ENCODE data around the gene SLC25A1. TPM values are rescaled to one million over a fixed set of nuclear protein-coding genes. Genes with fewer than 3 reads are reported as not detected.

Gene SLC25A1
- total and polyA plus RNA-seq, 2 experiments from 2014 or later, result 141 to 242 TPM

GRCh38 chr22:19183216-19183615, 4.7 kb upstream of the SLC25A1 start:
- peaks cover 4% of the 10 kb centered on the region; the same call in 1 of the 2 replicates for H3F3A ChIP-seq (replicated peaks; ENCODE audit: low read depth)
- no peak overlapping the region for H3K4me3 Mint-ChIP-seq
- no peaks in the 10 kb centered on the region for H3K79me2 ChIP-seq (replicated peaks; ENCODE audit: insufficient read depth)
- H3K27me3 Mint-ChIP-seq (ENCODE audit: insufficient read depth, low read depth, poor library complexity), result peaks cover 10% of the 10 kb centered on the region
- no peak for ATAC-seq
- no peak for DNase-seq (ENCODE audit: low spot score)
- no peak overlapping the region for H3K4me3 ChIP-seq
- H3K9me3 Mint-ChIP-seq, result no peaks in the 10 kb centered on the region; the same call in 2 of the 3 replicates
- no peak for TF ChIP-seq POLR2AphosphoS5 (IDR thresholded peaks at IDR 0.05; ENCODE audit: low read depth)
- H3K27ac Mint-ChIP-seq, result no peak overlapping the region
- H3K36me3 ChIP-seq (ENCODE audit: insufficient read depth), result no peaks in the 10 kb centered on the region
- no peaks in the 10 kb centered on the region for H4K20me1 ChIP-seq (replicated peaks; ENCODE audit: insufficient read depth)
- no peaks in the 10 kb centered on the region for H3K9me2 ChIP-seq (ENCODE audit: insufficient read depth)
- H2AFZ ChIP-seq, result no peak overlapping the region
- no peak overlapping the region for H3K4me2 ChIP-seq
- H3K4me1 ChIP-seq (ENCODE audit: insufficient read depth), result no peaks in the 10 kb centered on the region; the same call in 1 of the 2 replicates
- no peaks in the 10 kb centered on the region for H3K36me3 Mint-ChIP-seq (ENCODE audit: low read depth)
- H3K27me3 ChIP-seq (ENCODE audit: insufficient read depth), result no peaks in the 10 kb centered on the region
- H3K27ac ChIP-seq (ENCODE audit: low read depth), result no peak overlapping the region
- no peaks in the 10 kb centered on the region for H3K4me1 Mint-ChIP-seq

DNA sequence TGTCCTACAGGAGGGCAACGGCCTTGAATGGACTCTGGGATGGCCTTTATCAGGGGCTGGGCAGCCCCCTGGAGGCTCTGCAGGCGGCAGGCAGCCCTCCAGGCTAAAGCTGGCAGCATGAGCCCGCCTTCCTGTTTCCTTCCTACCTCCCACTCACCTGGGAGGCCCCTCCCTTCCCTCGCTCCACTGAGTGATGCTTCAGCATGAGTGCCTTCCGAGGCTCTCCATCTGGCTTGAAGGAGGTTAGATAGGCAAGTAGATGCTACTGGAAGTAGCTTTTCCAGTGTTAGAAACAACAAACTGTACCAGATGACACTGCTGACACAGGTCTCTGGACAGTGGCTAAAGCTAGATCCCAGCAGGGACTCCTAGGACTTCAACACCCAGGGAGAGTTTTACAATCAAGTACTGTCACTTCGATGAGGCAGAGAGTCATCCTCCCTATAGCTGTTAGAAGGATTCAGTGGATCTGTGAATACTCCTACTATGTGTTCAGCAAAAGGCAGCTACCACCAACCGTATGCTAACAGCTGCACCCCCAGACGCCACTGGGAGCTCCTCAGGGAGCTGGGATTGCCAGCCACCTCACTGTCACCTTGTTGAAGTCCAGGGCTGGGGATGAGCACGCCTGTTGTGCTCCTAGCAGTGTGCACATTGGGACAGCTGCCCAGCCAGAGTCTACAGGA, 4.1 kb upstream of the SLC25A1 start:
- H3K36me3 Mint-ChIP-seq (ENCODE audit: low read depth), result no peaks in the 10 kb centered on the region
- H3K27ac Mint-ChIP-seq, result no peak overlapping the region
- no peak for DNase-seq (ENCODE audit: low spot score)
- Histone ChIP-seq H4K20me1 (replicated peaks; ENCODE audit: insufficient read depth) (no peaks in the 10 kb centered on the region), H3K27me3 (ENCODE audit: insufficient read depth) (no peaks in the 10 kb centered on the region), H3K4me3 (no peak overlapping the region), H3F3A (replicated peaks; ENCODE audit: low read depth) (peaks cover 4% of the 10 kb centered on the region; the same call in 1 of the 2 replicates), H3K36me3 (ENCODE audit: insufficient read depth) (no peaks in the 10 kb centered on the region), H3K4me2 (no peak overlapping the region), H3K4me1 (ENCODE audit: insufficient read depth) (no peaks in the 10 kb centered on the region; the same call in 1 of the 2 replicates), H3K79me2 (replicated peaks; ENCODE audit: insufficient read depth) (peaks cover 1% of the 10 kb centered on the region; the same call in 1 of the 2 replicates), H3K9me2 (ENCODE audit: insufficient read depth) (no peaks in the 10 kb centered on the region), H2AFZ (no peak overlapping the region), H3K27ac (ENCODE audit: low read depth) (no peak overlapping the region)
- no peak for TF ChIP-seq CTCF (conservative IDR thresholded peaks at IDR 0.05; ENCODE audit: low read depth in 2 of 2)
- no peak for TF ChIP-seq STAT1 (IDR thresholded peaks at IDR 0.05; ENCODE audit: unreplicated experiment)
- TF ChIP-seq, protein P1, sequence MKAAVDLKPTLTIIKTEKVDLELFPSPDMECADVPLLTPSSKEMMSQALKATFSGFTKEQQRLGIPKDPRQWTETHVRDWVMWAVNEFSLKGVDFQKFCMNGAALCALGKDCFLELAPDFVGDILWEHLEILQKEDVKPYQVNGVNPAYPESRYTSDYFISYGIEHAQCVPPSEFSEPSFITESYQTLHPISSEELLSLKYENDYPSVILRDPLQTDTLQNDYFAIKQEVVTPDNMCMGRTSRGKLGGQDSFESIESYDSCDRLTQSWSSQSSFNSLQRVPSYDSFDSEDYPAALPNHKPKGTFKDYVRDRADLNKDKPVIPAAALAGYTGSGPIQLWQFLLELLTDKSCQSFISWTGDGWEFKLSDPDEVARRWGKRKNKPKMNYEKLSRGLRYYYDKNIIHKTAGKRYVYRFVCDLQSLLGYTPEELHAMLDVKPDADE (IDR thresholded peaks at IDR 0.05), result no peak
- no peak for TF ChIP-seq NANOG (IDR thresholded peaks at IDR 0.05; ENCODE audit: borderline replicate concordance)
- TF ChIP-seq JUNB (IDR thresholded peaks at IDR 0.05; ENCODE audit: unreplicated experiment), result no peak
- no peak for TF ChIP-seq EZH2 (IDR thresholded peaks at IDR 0.05; ENCODE audit: low read depth, unreplicated experiment)
- TF ChIP-seq CREB1 (CRISPR knock-in tag; IDR thresholded peaks at IDR 0.05; ENCODE audit: low read depth), result no peak
- H3K4me3 Mint-ChIP-seq, result no peak overlapping the region
- H3K27me3 Mint-ChIP-seq (ENCODE audit: insufficient read depth, low read depth, poor library complexity), result peaks cover 10% of the 10 kb centered on the region
- no peaks in the 10 kb centered on the region; the same call in 2 of the 3 replicates for H3K9me3 Mint-ChIP-seq
- no peak for ATAC-seq
- H3K4me1 Mint-ChIP-seq, result no peaks in the 10 kb centered on the region

All from GM23338 (cell line).